Measurements from ENCODE around the gene SYTL1. TPM values are rescaled to one million over a fixed set of nuclear protein-coding genes. Genes with fewer than 3 reads are reported as not detected.

SYTL1 gene
- polyA plus RNA-seq (2012; ENCODE audit: insufficient read depth, insufficient read length, low read depth): 0.88 TPM

- Histone ChIP-seq H3K9me3 (no peaks in the 10 kb centered on the region), H3K4me3 (ENCODE audit: low read depth, low read length) (no peak within 1 kb of the TSS), H3K4me1 (no peaks in the 10 kb centered on the region), H3K27me3 (no peaks in the 10 kb centered on the region), H3K36me3 (no peaks in the 10 kb centered on the region)
- no peak for DNase-seq
- TF ChIP-seq CTCF (IDR thresholded peaks at IDR 0.05; ENCODE audit: low read depth, low read length): no peak
Measured at GRCh38 chr1:27341525-27342252, at the start of gene SYTL1. TSS of gene SYTL1 (plus strand) at chr1:27342022. CDS start at chr1:27345335, 3,313 bp downstream.

GRCh38 chr1:27292106-27292505 lies 49.7 kb upstream of the SYTL1 start:
- no peaks in the 10 kb centered on the region for H3K36me3 ChIP-seq
- DNase-seq: no peak
- H3K27me3 ChIP-seq: no peaks in the 10 kb centered on the region
- no peak for TF ChIP-seq CTCF (IDR thresholded peaks at IDR 0.05; ENCODE audit: low read depth, low read length)
- no peaks in the 10 kb centered on the region for H3K9me3 ChIP-seq
- no peak overlapping the region for H3K4me3 ChIP-seq (ENCODE audit: low read depth, low read length)
- no peaks in the 10 kb centered on the region for H3K4me1 ChIP-seq

GRCh38 chr1:27293915-27294314 lies 47.9 kb upstream of the SYTL1 start:
- Histone ChIP-seq H3K9me3 (no peaks in the 10 kb centered on the region), H3K27me3 (no peaks in the 10 kb centered on the region), H3K4me3 (ENCODE audit: low read depth, low read length) (no peak overlapping the region), H3K36me3 (no peaks in the 10 kb centered on the region), H3K4me1 (peaks cover 2% of the 10 kb centered on the region)
- no peak for DNase-seq
- no peak for TF ChIP-seq CTCF (IDR thresholded peaks at IDR 0.05; ENCODE audit: low read depth, low read length)

- Histone ChIP-seq H3K27me3 (no peaks in the 10 kb centered on the region), H3K4me1 (peaks cover 16% of the 10 kb centered on the region), H3K36me3 (no peaks in the 10 kb centered on the region), H3K9me3 (no peaks in the 10 kb centered on the region), H3K4me3 (ENCODE audit: low read depth, low read length) (no peak overlapping the region)
- TF ChIP-seq CTCF (IDR thresholded peaks at IDR 0.05; ENCODE audit: low read depth, low read length): peak; percentile 61
- peak; percentile 69 for DNase-seq
Measured at GRCh38 chr1:27296773-27297291, 45.0 kb upstream of the SYTL1 start.

GRCh38 chr1:27297903-27298302 lies 43.9 kb upstream of the SYTL1 start:
- no peak for DNase-seq
- Histone ChIP-seq H3K36me3 (no peaks in the 10 kb centered on the region), H3K27me3 (no peaks in the 10 kb centered on the region), H3K9me3 (no peaks in the 10 kb centered on the region), H3K4me3 (ENCODE audit: low read depth, low read length) (no peak overlapping the region), H3K4me1 (peaks cover 16% of the 10 kb centered on the region)
- no peak for TF ChIP-seq CTCF (IDR thresholded peaks at IDR 0.05; ENCODE audit: low read depth, low read length)
